Activated CD8-positive, alpha-beta memory T cell treated with anti-CD3 and anti-CD28 coated beads for 24 hours (primary cell): ENCODE data around the gene UCP1.
A peak's percentile ranks its signal among the peaks of the same experiment; 100 is the strongest.

Experiments
- DNase-seq: peaks from one replicate; pipeline ENCODE4 v3.0.0-alpha.2; 2020

UCP1 gene

GRCh38 chr4:140568507-140569306, at the start of gene UCP1:
UCP1 (minus strand) TSS chr4:140568961; CDS start chr4:140568729, 232 bp downstream.
- peak; percentile 57 for DNase-seq

- no peak for DNase-seq
Observed at GRCh38 chr4:140617499-140618248, 48.9 kb upstream of the UCP1 start.

- DNase-seq = no peak
Observed at GRCh38 chr4:140615451-140615850, 46.7 kb upstream of the UCP1 start.

GRCh38 chr4:140612357-140612756, 43.6 kb upstream of the UCP1 start:
- no peak for DNase-seq

- DNase-seq = no peak
Observed at GRCh38 chr4:140611854-140612253, 43.1 kb upstream of the UCP1 start.

- DNase-seq = no peak
Observed at GRCh38 chr4:140609548-140610425, 41.0 kb upstream of the UCP1 start.

GRCh38 chr4:140607852-140608251, 39.1 kb upstream of the UCP1 start:
- no peak for DNase-seq

- no peak for DNase-seq
Observed at GRCh38 chr4:140604544-140604943, 35.8 kb upstream of the UCP1 start.

GRCh38 chr4:140603286-140603685, 34.5 kb upstream of the UCP1 start:
- DNase-seq = no peak

- no peak for DNase-seq
Observed at GRCh38 chr4:140602714-140603113, 34.0 kb upstream of the UCP1 start.

- DNase-seq = no peak
Observed at GRCh38 chr4:140600408-140600807, 31.6 kb upstream of the UCP1 start.

- no peak for DNase-seq
Observed at GRCh38 chr4:140595065-140595464, 26.3 kb upstream of the UCP1 start.

GRCh38 chr4:140584439-140584838, 15.7 kb upstream of the UCP1 start:
- no peak for DNase-seq

GRCh38 chr4:140581078-140581477, 12.3 kb upstream of the UCP1 start:
- DNase-seq = no peak

GRCh38 chr4:140579278-140579677, 10.5 kb upstream of the UCP1 start:
- no peak for DNase-seq

- DNase-seq = no peak
Observed at GRCh38 chr4:140575489-140575888, 6.7 kb upstream of the UCP1 start.

GRCh38 chr4:140571620-140572019, 2.9 kb upstream of the UCP1 start:
- no peak for DNase-seq

GRCh38 chr4:140569307-140569638, 512 bp upstream of the UCP1 start:
- DNase-seq = no peak

- no peak for DNase-seq
Observed at GRCh38 chr4:140559696-140560095, 9.1 kb downstream of the UCP1 start.

GRCh38 chr4:140557831-140558435, 10.8 kb downstream of the UCP1 start:
- no peak for DNase-seq

GRCh38 chr4:140556372-140557085, 12.2 kb downstream of the UCP1 start:
- DNase-seq = no peak

- DNase-seq = no peak
Observed at GRCh38 chr4:140533951-140534480, 34.7 kb downstream of the UCP1 start.
